Heart right ventricle (tissue), 16 donors: Measurements from ENCODE around the gene MBNL1. TPM values are rescaled to one million over a fixed set of nuclear protein-coding genes. Genes with fewer than 3 reads are reported as not detected.
"Not testable (repeated sequence)": the region's sequence is repeated elsewhere in the genome, so short reads cannot be mapped to it uniquely, and the experiment has no call there.

Source experiments
- ATAC-seq, 8 donors: fragments of 200-7000 bp; cut with Tn5 transposase; one replicate each; pipeline ENCODE4 v1.9.1; 2020; ENCODE audit warnings: mild to moderate bottlenecking in 8 of 8, moderate library complexity in 8 of 8, moderate number of reproducible peaks in 1 of 8
- DNase-seq, 2 donors: peaks; one replicate each; pipeline ENCODE4 v3.0.0-alpha.2; 2020
- H3K27ac ChIP-seq, 10 donors: fragments of 200-600 bp; sonication (generic) in 2 of 10; one replicate each; pipeline versions ENCODE4 v1.5.0 to v1.8.0; 2020 to 2022; ENCODE audit warnings: mild to moderate bottlenecking in 3 of 10
- H3K27me3 ChIP-seq, 7 donors: fragments of 200-600 bp; one replicate each; pipeline ENCODE4 v1.8.0; 2021 to 2022; ENCODE audit warnings: mild to moderate bottlenecking in 2 of 7
- H3K36me3 ChIP-seq, 9 donors: fragments of 200-600 bp; sonication (generic) in 1 of 9; one replicate each; pipeline versions ENCODE4 v1.5.0 to v1.8.0; 2020 to 2022; ENCODE audit warnings: mild to moderate bottlenecking in 2 of 9
- H3K4me1 ChIP-seq, 9 donors: fragments of 200-600 bp; sonication (generic) in 1 of 9; one replicate each; pipeline versions ENCODE4 v1.5.0 to v1.8.0; 2020 to 2022; ENCODE audit warnings: mild to moderate bottlenecking in 4 of 9
- H3K4me3 ChIP-seq, 10 donors: fragments of 200-600 bp; sonication (generic) in 2 of 10; one replicate each; pipeline versions ENCODE4 v1.5.0 to v1.8.0; 2020 to 2022; ENCODE audit warnings: mild to moderate bottlenecking in 7 of 10, moderate library complexity in 2 of 10
- H3K9me3 ChIP-seq, 11 donors: fragments of 200-600 bp in 10 of 11; sonication (generic) in 2 of 11; one replicate each; pipeline versions ENCODE4 v1.5.0 to v1.8.0; 2013 to 2022; ENCODE audit warnings: mild to moderate bottlenecking in 2 of 11, control low read depth in 1 of 11, moderate library complexity in 1 of 11
- CTCF ChIP-seq, 9 donors: fragments of 200-600 bp; sonication (generic) in 2 of 9; IDR thresholded peaks; one replicate each; pipeline versions ENCODE4 v1.5.0 to v1.8.0; 2021 to 2022; ENCODE audit warnings: antibody characterized with exemption in 9 of 9, mild to moderate bottlenecking in 5 of 9, moderate library complexity in 1 of 9
- WGBS, 2 donors: extraction: QIAGEN DNeasy Blood & Tissue Kit; methylation state at CpG; one replicate each; pipeline ENCODE4 v1.1.7; 2013; ENCODE audit warnings: inconsistent platforms in 1 of 2; 5-methylcytosine and 5-hydroxymethylcytosine counted together
- intact Hi-C, 10 donors: fragments of 100-400 bp; cut with DNase I; formaldehyde crosslinking; loops; one replicate each; pipeline versions ENCODE4 v1.11.1 to v1.14.2; 2022
- polyA plus RNA-seq, 2 donors: library from polyadenylated mRNA; stranded (reverse); fragments of 200-250 nt; gene quantifications; one replicate each; pipeline ENCODE4 v1.2.3, GENCODE V29; 2013
- total RNA-seq, 10 donors: library from RNA; stranded (reverse); fragmentation: NEBNext Ultra II Directional in 3 of 10; extraction: Animal tissue kit (Norgen Biotek cat#: 25700) in 3 of 10; gene quantifications; one replicate each; pipeline versions ENCODE4 v1.2.1 to v1.2.4, GENCODE V29; 2021 to 2023
- donor health status: Arrhythmogenic right ventricular cardiomyopathy.
- donor health status: ischemic (EF 13 %, LVEDD 7.1; RV severe dilation, severe dysfunction).
- donor health status: healthy with polysubstance abuse.
- donor health status: DM: no; HTN: yes; CAD: no.
- donor health status: DM: no; HTN: no; CAD: no.
- donor health status: ischemic (EF 25% LVEDD 6.9; RV normal size, moderate dysfunction).
- donor health status: ischemic (EF 25% LVEDD 5.7; RV mildly dilated, moderate dysfunction).
- donor health status: healthy.
- donor health status: DM: yes; HTN: yes; CAD: no.
- donor health status: Ischemic cardiomyopathy.
- donor health status: ischemic (EF 35%, LVEDD 5.7; RV mildly dilated, moderate dysfunction).
- donor health status: nonischemic (EF 11% LVEDD 7.7; RV severe dilation, severe dysfunction).
- donor health status: DM: yes; HTN: yes; CAD: no.
- donor health status: PGD.
- donor health status: ischemic (EF 29% LVEDD 5.4; RV normal size, mild dysfunction).
- donor health status: nonischemic (EF 23%, LVEDD 6.1; RV moderate dilation, normal function).

MBNL1 gene
- total and polyA plus RNA-seq, 12 donors = 33.1 to 236 (median 189) TPM

- DNase-seq (no peak), ATAC-seq (no peak)
- Histone ChIP-seq H3K4me1 (peaks cover 11 to 83% (median 74%) of the 10 kb centered on the region in 9 donors), H3K27ac (peak overlapping the region in 2 of 10 donors; percentile 65 to 77), H3K4me3 (no peak overlapping the region), H3K36me3 (peaks cover 0 to 45% (median 0%) of the 10 kb centered on the region in 9 donors), H3K9me3 (no peaks in the 10 kb centered on the region), H3K27me3 (no peaks in the 10 kb centered on the region)
- WGBS, 2 donors = 69 to 81% methylated on average over 1 of the region's 1 CpG
- intact Hi-C loops = loop anchor here in 1 of 10 donors (5.0 kb wide), 2 partner anchors 48 to 52 kb away; no protein-coding TSS in a partner anchor
- no peak for TF ChIP-seq CTCF (IDR thresholded peaks at IDR 0.05)
Observed at GRCh38 chr3:152333928-152334327, 65.2 kb downstream of the MBNL1 start.

- Histone ChIP-seq H3K4me3 (no peak overlapping the region), H3K4me1 (peaks cover 11 to 77% (median 67%) of the 10 kb centered on the region in 9 donors), H3K27me3 (no peaks in the 10 kb centered on the region), H3K9me3 (no peaks in the 10 kb centered on the region), H3K36me3 (peaks cover 0 to 53% (median 3%) of the 10 kb centered on the region in 9 donors), H3K27ac (no peak overlapping the region)
- TF ChIP-seq CTCF (IDR thresholded peaks at IDR 0.05) = no peak
- intact Hi-C loops = loop anchor here in 1 of 10 donors (5.0 kb wide), 2 partner anchors 48 to 52 kb away; no protein-coding TSS in a partner anchor
- DNase-seq (no peak), ATAC-seq (no peak)
- 69 to 73% methylated on average over 3 of the region's 3 CpGs for WGBS, 2 donors
Observed at GRCh38 chr3:152334761-152335160, 66.0 kb downstream of the MBNL1 start.

- no peak overlapping the region for H3K4me3 ChIP-seq
- H3K36me3 ChIP-seq = peaks cover 0 to 58% (median 5%) of the 10 kb centered on the region in 9 donors
- no peak for TF ChIP-seq CTCF (IDR thresholded peaks at IDR 0.05)
- ATAC-seq (no peak), DNase-seq (no peak)
- peaks cover 11 to 78% (median 67%) of the 10 kb centered on the region in 9 donors for H3K4me1 ChIP-seq
- 87 to 92% methylated on average over 2 of the region's 2 CpGs for WGBS, 2 donors
- intact Hi-C loops = no loop called here
- H3K9me3 ChIP-seq = no peaks in the 10 kb centered on the region
- no peaks in the 10 kb centered on the region for H3K27me3 ChIP-seq
- H3K27ac ChIP-seq = peak overlapping the region in 1 of 10 donors; percentile 22
Observed at GRCh38 chr3:152335273-152335672, 66.5 kb downstream of the MBNL1 start.

- peaks cover 0 to 74% (median 5%) of the 10 kb centered on the region in 9 donors for H3K36me3 ChIP-seq
- H3K27ac ChIP-seq = peak overlapping the region in 1 of 10 donors; percentile 39
- H3K9me3 ChIP-seq, H3K4me3 ChIP-seq, H3K27me3 ChIP-seq, DNase-seq, intact Hi-C loops, ATAC-seq: not testable (repeated sequence)
- 88 to 89% methylated on average over 6 of the region's 6 CpGs for WGBS, 2 donors
- H3K4me1 ChIP-seq = peaks cover 11 to 76% (median 52%) of the 10 kb centered on the region in 9 donors
Observed at GRCh38 chr3:152337337-152337736, 68.6 kb downstream of the MBNL1 start.

GRCh38 chr3:152338159-152338720 lies 69.5 kb downstream of the MBNL1 start:
- Histone ChIP-seq H3K36me3 (peaks cover 0 to 82% (median 5%) of the 10 kb centered on the region in 9 donors), H3K27ac (no peak overlapping the region), H3K4me1 (peaks cover 10 to 75% (median 50%) of the 10 kb centered on the region in 9 donors), H3K4me3 (no peak overlapping the region), H3K27me3 (no peaks in the 10 kb centered on the region), H3K9me3 (no peaks in the 10 kb centered on the region)
- ATAC-seq = peak in 3 of 8 donors; percentile 5 to 54 (median 21)
- TF ChIP-seq CTCF (IDR thresholded peaks at IDR 0.05) = no peak
- 94 to 95% methylated on average over 5 of the region's 5 CpGs for WGBS, 2 donors
- intact Hi-C loops = no loop called here
- DNase-seq = no peak
